Measurements from ENCODE around the gene CHCHD3.

- TF ChIP-seq CTCF (IDR thresholded peaks at IDR 0.05; ENCODE audit: low read depth, low read length, missing input control) = no peak
- TF ChIP-seq TAF1 (conservative IDR thresholded peaks at IDR 0.05) = no peak
- TF ChIP-seq SP1 (IDR thresholded peaks at IDR 0.05) = no peak
- TF ChIP-seq RAD21 (IDR thresholded peaks at IDR 0.05) = no peak
- TF ChIP-seq MAX (IDR thresholded peaks at IDR 0.05) = no peak
- no peak for TF ChIP-seq ZBTB33 (IDR thresholded peaks at IDR 0.05)
- no peak for TF ChIP-seq REST (IDR thresholded peaks at IDR 0.05)
- TF ChIP-seq HNF4G (IDR thresholded peaks at IDR 0.05) = no peak
- no peak for TF ChIP-seq GABPA (IDR thresholded peaks at IDR 0.05 in 1 of 2, conservative IDR thresholded peaks at IDR 0.05 in 1 of 2)
- no peak for TF ChIP-seq EGR1 (IDR thresholded peaks at IDR 0.05; ENCODE audit: low read depth in 2 of 2)
- TF ChIP-seq HNF4A (conservative IDR thresholded peaks at IDR 0.05) = no peak
- TF ChIP-seq YY1 (IDR thresholded peaks at IDR 0.05) = no peak
Measured at GRCh38 chr7:132996581-132997242, 85.2 kb downstream of the CHCHD3 start.

All from liver (tissue), 3 donors.